ENCODE measurements around the gene KCNG2. TPM values are rescaled to one million over a fixed set of nuclear protein-coding genes. Genes with fewer than 3 reads are reported as not detected.

The KCNG2 gene
- total RNA-seq, 4 donors from 2014 or later, result 0.27 TPM; not detected in 3

GRCh38 chr18:79841936-79842335, 44.2 kb downstream of the KCNG2 start:
- no peaks in the 10 kb centered on the region for H3K4me1 ChIP-seq
- TF ChIP-seq POLR2A (IDR thresholded peaks at IDR 0.05) (no peak), EP300 (IDR thresholded peaks at IDR 0.05) (no peak), CTCF (IDR thresholded peaks at IDR 0.05) (no peak), POLR2AphosphoS5 (IDR thresholded peaks at IDR 0.05) (no peak)

GRCh38 chr18:79844999-79845563, 47.3 kb downstream of the KCNG2 start:
- Histone ChIP-seq H3K27ac (no peak overlapping the region), H3K36me3 (no peaks in the 10 kb centered on the region), H3K4me3 (no peak overlapping the region), H3K9me3 (peaks cover 0 to 27% (median 0%) of the 10 kb centered on the region in 3 donors), H3K27me3 (peaks cover 14% of the 10 kb centered on the region), H3K4me1 (no peaks in the 10 kb centered on the region)
- ATAC-seq, result no peak
- TF ChIP-seq EP300 (IDR thresholded peaks at IDR 0.05), result no peak
- TF ChIP-seq POLR2A (IDR thresholded peaks at IDR 0.05), result no peak
- TF ChIP-seq POLR2AphosphoS5 (IDR thresholded peaks at IDR 0.05), result no peak
- TF ChIP-seq CTCF (IDR thresholded peaks at IDR 0.05), result no peak
- WGBS, 2 donors (ENCODE audit: low coverage in 1 of 2), result 84 to 87% methylated on average over 5 to 10 of the region's 10 CpGs

More at GRCh38 chr18:79841936-79842335, 44.2 kb downstream of the KCNG2 start:
- H3K4me3 ChIP-seq, result no peak overlapping the region
- H3K9me3 ChIP-seq, result peaks cover 0 to 32% (median 0%) of the 10 kb centered on the region in 3 donors
- 94 to 100% methylated on average over 2 of the region's 4 CpGs for WGBS, 2 donors (ENCODE audit: low coverage in 1 of 2)
- H3K27me3 ChIP-seq, result peaks cover 8% of the 10 kb centered on the region
- H3K27ac ChIP-seq, result no peak overlapping the region
- ATAC-seq, result no peak
- no peaks in the 10 kb centered on the region for H3K36me3 ChIP-seq

- Histone ChIP-seq H3K27ac (no peak overlapping the region), H3K9me3 (peaks cover 0 to 22% (median 0%) of the 10 kb centered on the region in 3 donors), H3K27me3 (peaks cover 19% of the 10 kb centered on the region), H3K4me1 (no peaks in the 10 kb centered on the region), H3K36me3 (no peaks in the 10 kb centered on the region), H3K4me3 (no peak overlapping the region)
- WGBS, 2 donors (ENCODE audit: low coverage in 1 of 2), result 70 to 86% methylated on average over 5 to 9 of the region's 17 CpGs
- no peak for ATAC-seq
- TF ChIP-seq CTCF (IDR thresholded peaks at IDR 0.05), result no peak
- no peak for TF ChIP-seq POLR2A (IDR thresholded peaks at IDR 0.05)
- TF ChIP-seq EP300 (IDR thresholded peaks at IDR 0.05), result no peak
- TF ChIP-seq POLR2AphosphoS5 (IDR thresholded peaks at IDR 0.05), result no peak
Measured at GRCh38 chr18:79846936-79847557, 49.3 kb downstream of the KCNG2 start.

GRCh38 chr18:79847606-79848293, 50.0 kb downstream of the KCNG2 start:
- Histone ChIP-seq H3K4me1 (no peaks in the 10 kb centered on the region), H3K27me3 (peaks cover 24% of the 10 kb centered on the region), H3K9me3 (peaks cover 0 to 15% (median 0%) of the 10 kb centered on the region in 3 donors), H3K36me3 (no peaks in the 10 kb centered on the region), H3K4me3 (no peak overlapping the region), H3K27ac (no peak overlapping the region)
- 84 to 85% methylated on average over 9 to 13 of the region's 15 CpGs for WGBS, 2 donors (ENCODE audit: low coverage in 1 of 2)
- no peak for ATAC-seq
- TF ChIP-seq CTCF (IDR thresholded peaks at IDR 0.05) (no peak), POLR2AphosphoS5 (IDR thresholded peaks at IDR 0.05) (no peak), EP300 (IDR thresholded peaks at IDR 0.05) (no peak), POLR2A (IDR thresholded peaks at IDR 0.05) (no peak)

All from gastroesophageal sphincter (tissue), 4 donors.